Measurements from ENCODE around the gene FCGR3A. TPM values are rescaled to one million over a fixed set of nuclear protein-coding genes. Genes with fewer than 3 reads are reported as not detected.

FCGR3A gene
- total RNA-seq, 1 donor: 27.8 TPM

GRCh38 chr1:161502641-161503393 lies 46.8 kb downstream of the FCGR3A start:
- Histone ChIP-seq H3K4me1 (ENCODE audit: insufficient read depth, low read length) (peaks cover 57% of the 10 kb centered on the region), H3K9me3 (ENCODE audit: low read depth, low read length) (no peaks in the 10 kb centered on the region)

DNA sequence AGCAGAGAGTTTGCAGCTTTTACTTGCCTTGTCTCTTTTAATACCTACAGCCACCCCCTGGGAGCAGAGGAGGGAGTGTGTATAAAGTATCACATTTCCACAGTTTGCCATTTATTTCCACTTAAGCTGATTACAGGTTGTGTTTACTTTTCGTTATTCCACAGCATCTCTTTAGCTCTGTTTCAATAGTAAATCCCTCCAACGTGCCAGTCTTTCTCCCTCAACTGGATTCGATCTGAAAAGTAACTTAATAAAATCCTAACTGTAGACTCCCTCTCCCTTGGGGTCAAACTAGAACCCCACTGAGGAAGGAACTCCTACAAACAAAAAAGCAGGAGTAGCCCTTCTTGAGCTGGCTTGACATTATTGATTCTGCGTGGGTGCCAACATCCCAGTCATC lies 47.4 kb downstream of the FCGR3A start:
- peaks cover 10% of the 10 kb centered on the region for H3K27me3 ChIP-seq (ENCODE audit: insufficient read depth, low read length)
- no peak overlapping the region for H3K4me3 ChIP-seq (ENCODE audit: low read length)
- H3K9me3 ChIP-seq (ENCODE audit: low read depth, low read length): no peaks in the 10 kb centered on the region
- H3K4me1 ChIP-seq (ENCODE audit: insufficient read depth, low read length): peaks cover 50% of the 10 kb centered on the region

More at GRCh38 chr1:161502641-161503393, 46.8 kb downstream of the FCGR3A start:
- H3K4me3 ChIP-seq (ENCODE audit: low read length): no peak overlapping the region
- H3K27me3 ChIP-seq (ENCODE audit: insufficient read depth, low read length): peaks cover 10% of the 10 kb centered on the region

GRCh38 chr1:161501234-161501633 lies 48.4 kb downstream of the FCGR3A start:
- Histone ChIP-seq H3K4me1 (ENCODE audit: insufficient read depth, low read length) (peaks cover 45% of the 10 kb centered on the region), H3K27me3 (ENCODE audit: insufficient read depth, low read length) (peaks cover 10% of the 10 kb centered on the region), H3K4me3 (ENCODE audit: low read length) (no peak overlapping the region), H3K9me3 (ENCODE audit: low read depth, low read length) (no peaks in the 10 kb centered on the region)

- Histone ChIP-seq H3K4me3 (ENCODE audit: low read length) (no peak overlapping the region), H3K27me3 (ENCODE audit: insufficient read depth, low read length) (peaks cover 10% of the 10 kb centered on the region), H3K9me3 (ENCODE audit: low read depth, low read length) (no peaks in the 10 kb centered on the region), H3K4me1 (ENCODE audit: insufficient read depth, low read length) (peaks cover 28% of the 10 kb centered on the region)
Measured at GRCh38 chr1:161499099-161500039, 50.2 kb downstream of the FCGR3A start.

GRCh38 chr1:161498646-161499045 lies 51.0 kb downstream of the FCGR3A start:
- no peak overlapping the region for H3K4me3 ChIP-seq (ENCODE audit: low read length)
- H3K27me3 ChIP-seq (ENCODE audit: insufficient read depth, low read length): peaks cover 9% of the 10 kb centered on the region
- H3K4me1 ChIP-seq (ENCODE audit: insufficient read depth, low read length): peaks cover 27% of the 10 kb centered on the region
- no peaks in the 10 kb centered on the region for H3K9me3 ChIP-seq (ENCODE audit: low read depth, low read length)

DNA sequence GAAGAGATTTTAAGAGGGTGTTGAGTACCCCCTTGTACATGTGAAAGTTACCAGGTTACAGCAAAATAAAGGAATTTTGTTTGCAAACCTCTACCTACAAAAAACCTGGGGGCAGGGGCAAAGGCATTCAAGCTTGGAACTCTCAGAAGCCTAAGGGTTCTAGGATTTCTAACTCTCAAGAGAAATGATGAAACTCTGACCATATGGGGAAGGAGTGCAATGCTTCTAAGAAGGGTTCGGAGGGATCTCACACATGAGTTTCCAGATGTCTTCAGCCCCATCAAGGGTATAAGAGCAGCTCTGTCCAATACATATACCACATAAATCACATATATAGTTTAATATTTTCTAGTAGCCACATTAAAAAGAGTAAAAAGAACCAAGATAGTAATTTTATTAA lies 51.7 kb downstream of the FCGR3A start:
- Histone ChIP-seq H3K27me3 (ENCODE audit: insufficient read depth, low read length) (peaks cover 12% of the 10 kb centered on the region), H3K9me3 (ENCODE audit: low read depth, low read length) (no peaks in the 10 kb centered on the region), H3K4me1 (ENCODE audit: insufficient read depth, low read length) (peaks cover 27% of the 10 kb centered on the region), H3K4me3 (ENCODE audit: low read length) (no peak overlapping the region)

GRCh38 chr1:161495490-161495889 lies 54.1 kb downstream of the FCGR3A start:
- Histone ChIP-seq H3K4me1 (ENCODE audit: insufficient read depth, low read length) (peaks cover 36% of the 10 kb centered on the region), H3K9me3 (ENCODE audit: low read depth, low read length) (no peaks in the 10 kb centered on the region), H3K27me3 (ENCODE audit: insufficient read depth, low read length) (peaks cover 17% of the 10 kb centered on the region), H3K4me3 (ENCODE audit: low read length) (no peak overlapping the region)

- H3K4me3 ChIP-seq (ENCODE audit: low read length): no peak overlapping the region
- peaks cover 26% of the 10 kb centered on the region for H3K4me1 ChIP-seq (ENCODE audit: insufficient read depth, low read length)
- H3K27me3 ChIP-seq (ENCODE audit: insufficient read depth, low read length): peaks cover 28% of the 10 kb centered on the region
- H3K9me3 ChIP-seq (ENCODE audit: low read depth, low read length): no peaks in the 10 kb centered on the region
Measured at GRCh38 chr1:161494091-161494735, 55.4 kb downstream of the FCGR3A start.

GRCh38 chr1:161492827-161493226 lies 56.8 kb downstream of the FCGR3A start:
- peaks cover 28% of the 10 kb centered on the region for H3K27me3 ChIP-seq (ENCODE audit: insufficient read depth, low read length)
- no peak overlapping the region for H3K4me3 ChIP-seq (ENCODE audit: low read length)
- no peaks in the 10 kb centered on the region for H3K9me3 ChIP-seq (ENCODE audit: low read depth, low read length)
- H3K4me1 ChIP-seq (ENCODE audit: insufficient read depth, low read length): peaks cover 19% of the 10 kb centered on the region

Other genes starting within 250 kb of the FCGR3A start
- 1.0 TPM for gene MPZ, start 239.8 kb downstream of the FCGR3A start, total RNA-seq
- gene SDHC, start 235.4 kb downstream of the FCGR3A start, total RNA-seq: 22.7 TPM
- not detected for gene CFAP126, start 181.9 kb downstream of the FCGR3A start, total RNA-seq
- 182 TPM for gene FCGR2A, start 44.4 kb downstream of the FCGR3A start, total RNA-seq
- 2.8 TPM for gene HSPA6, start 25.3 kb downstream of the FCGR3A start, total RNA-seq
- gene FCGR3B, start 81.4 kb upstream of the FCGR3A start, total RNA-seq: 2.3 TPM
- 30.7 TPM for gene FCGR2B, start 113.3 kb upstream of the FCGR3A start, total RNA-seq
- gene FCRLA, start 157.4 kb upstream of the FCGR3A start, total RNA-seq: 1.4 TPM
- gene FCRLB, start 171.7 kb upstream of the FCGR3A start, total RNA-seq: 1.0 TPM
- 38.4 TPM for gene DUSP12, start 200.0 kb upstream of the FCGR3A start, total RNA-seq
- 27.5 TPM for gene ATF6, start 216.5 kb upstream of the FCGR3A start, total RNA-seq